HG02763 (cell line): ENCODE measurements around the gene ELMOD3.

Experiments
- ATAC-seq: cut with Tn5 transposase; IDR thresholded peaks from one replicate; pipeline ENCODE4 v1.9.1; 2021; ENCODE audit warnings: mild to moderate bottlenecking, moderate library complexity; ENCODE audit not compliant: unreplicated experiment

Gene ELMOD3

DNA sequence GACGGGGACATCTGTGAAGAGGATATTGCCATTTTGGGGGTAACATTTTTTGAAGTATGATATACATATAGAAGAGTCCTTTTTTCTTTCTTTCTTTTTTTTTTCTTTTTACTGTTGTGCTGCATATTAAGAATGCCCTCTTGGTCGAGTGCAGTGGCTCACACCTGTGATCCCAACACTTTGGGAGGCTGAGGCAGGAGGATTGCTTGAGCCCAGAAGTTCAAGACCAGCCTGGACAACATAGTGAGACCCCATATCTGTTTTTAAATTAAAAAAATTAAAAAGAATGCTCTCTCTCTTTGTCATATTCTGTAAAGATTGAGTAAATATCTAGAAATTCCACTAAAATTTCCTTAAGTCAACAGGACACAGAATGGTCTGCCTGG lies 67.5 kb downstream of the ELMOD3 start:
- no peak for ATAC-seq

DNA sequence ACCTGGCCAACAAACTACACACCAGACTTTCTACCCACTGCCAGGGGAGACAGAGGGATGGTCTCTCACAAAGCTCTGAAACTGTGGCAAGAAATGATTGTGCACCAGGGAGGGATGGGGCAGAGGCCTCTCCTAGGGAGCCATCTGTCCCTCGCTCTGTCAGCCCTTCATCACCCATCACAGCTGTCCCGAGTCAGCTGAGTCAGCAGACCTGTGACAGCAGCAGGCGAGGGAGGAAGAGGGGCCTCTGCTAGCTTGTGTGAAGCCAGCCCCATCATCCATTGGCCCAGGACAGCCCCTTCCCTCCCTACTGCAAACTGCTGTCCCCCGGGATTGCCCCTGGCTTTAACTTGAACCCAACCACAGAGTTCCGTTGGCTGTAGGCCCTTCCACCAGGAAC lies 69.0 kb downstream of the ELMOD3 start:
- no peak for ATAC-seq

DNA sequence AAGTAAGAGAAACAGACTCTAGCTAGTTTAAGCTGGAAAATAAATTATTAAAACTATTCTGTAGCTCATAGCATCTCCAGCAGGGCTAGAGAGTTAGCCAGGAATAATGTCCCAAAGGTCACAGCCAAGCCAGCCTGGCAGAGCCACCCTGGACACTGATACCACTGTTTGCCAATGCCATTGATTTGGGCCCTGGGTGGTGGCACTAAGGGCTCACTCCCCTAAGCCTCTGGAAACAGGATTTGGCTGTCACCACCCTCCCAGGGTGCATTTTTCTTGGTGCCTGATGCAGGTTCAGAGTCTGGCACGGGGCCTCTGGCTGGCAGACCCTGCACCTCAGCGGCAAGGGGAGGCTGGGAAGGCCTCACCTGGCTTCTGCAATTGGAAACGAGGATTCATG lies 71.0 kb downstream of the ELMOD3 start:
- ATAC-seq: no peak

DNA sequence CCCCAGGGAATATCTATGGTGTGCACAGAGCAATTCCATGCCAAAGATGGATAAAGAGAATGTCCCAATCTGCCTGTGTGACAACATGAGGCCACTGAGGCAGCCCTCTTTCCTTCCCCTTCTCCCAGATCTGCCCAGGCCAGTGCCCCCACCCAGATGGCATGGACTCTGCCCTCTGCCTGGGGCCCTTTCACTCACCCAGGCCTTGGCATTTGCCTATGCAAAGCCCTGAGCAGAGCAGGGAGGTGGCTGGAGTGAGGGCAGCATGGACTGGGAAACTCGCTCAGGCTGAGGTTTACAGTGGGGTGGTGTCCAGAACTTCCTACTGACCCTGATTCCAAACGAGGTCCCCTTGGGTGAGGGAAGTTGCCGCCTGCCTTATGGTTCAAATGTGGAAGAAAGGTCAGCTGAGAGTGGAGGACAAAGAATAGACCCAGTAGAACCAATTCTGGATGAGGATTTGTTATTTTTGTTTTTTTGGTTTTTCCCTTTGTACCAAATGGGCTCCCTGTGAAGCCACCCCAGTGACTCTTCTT lies 72.8 kb downstream of the ELMOD3 start:
- no peak for ATAC-seq

DNA sequence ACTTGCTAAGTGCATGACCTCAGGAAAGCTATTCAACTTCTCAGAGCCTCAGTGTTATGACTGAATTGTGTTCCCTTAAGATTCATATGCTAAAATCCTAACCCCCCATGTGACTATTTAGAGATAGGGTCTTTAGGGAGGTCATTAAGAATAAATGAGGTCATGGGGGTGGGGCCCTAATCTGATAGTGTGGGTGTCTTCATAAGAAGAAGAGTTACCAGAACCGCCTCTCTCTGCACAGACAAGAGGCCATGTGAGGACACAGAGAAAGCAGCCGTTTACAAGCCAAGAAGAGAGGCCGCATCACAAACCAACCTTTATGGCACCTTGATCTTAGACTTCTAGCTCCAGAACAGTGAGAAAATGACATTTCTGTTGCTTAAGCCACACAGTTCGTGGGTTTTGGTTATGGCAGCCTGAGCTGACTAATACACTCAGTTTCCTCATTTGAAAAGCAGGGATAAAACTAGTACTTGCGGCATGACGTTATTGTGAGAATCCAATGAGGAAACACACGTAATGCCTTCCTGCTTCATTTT lies 73.8 kb downstream of the ELMOD3 start:
- ATAC-seq: no peak

DNA sequence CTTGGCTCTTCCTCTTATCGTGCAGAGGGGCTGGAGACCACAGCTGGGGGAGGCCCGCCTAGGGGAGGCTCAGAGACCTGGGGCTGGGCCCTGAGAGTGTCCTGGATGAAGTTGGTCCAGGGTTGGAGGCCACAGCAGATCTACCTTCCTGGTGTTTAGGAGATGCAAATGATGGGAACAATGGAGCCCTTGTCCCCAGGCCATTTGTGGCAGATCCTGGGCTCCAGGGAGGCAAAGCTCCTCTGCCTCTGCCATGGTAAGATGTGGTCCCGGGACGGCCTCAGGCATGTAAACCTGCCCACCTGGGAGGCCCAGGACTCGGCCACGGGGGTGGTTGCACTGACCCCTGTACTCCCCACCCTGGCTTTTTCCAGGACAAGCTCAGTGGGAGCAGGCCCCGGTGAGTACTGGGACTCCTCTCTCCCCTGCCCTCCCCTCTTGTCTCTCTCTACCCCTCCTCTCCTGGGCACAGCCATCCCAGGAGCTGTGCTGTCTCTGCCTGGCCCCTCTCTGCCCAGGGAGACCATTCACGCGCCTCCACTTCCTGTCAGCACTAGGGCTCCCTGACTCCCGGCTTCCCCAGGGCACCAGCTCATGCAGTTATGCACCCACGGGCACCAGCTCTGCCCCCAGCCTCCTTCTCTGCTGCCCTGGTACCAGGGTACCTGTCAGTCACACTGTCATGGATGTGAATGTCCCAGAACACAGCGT lies 74.8 kb downstream of the ELMOD3 start:
- no peak for ATAC-seq

DNA sequence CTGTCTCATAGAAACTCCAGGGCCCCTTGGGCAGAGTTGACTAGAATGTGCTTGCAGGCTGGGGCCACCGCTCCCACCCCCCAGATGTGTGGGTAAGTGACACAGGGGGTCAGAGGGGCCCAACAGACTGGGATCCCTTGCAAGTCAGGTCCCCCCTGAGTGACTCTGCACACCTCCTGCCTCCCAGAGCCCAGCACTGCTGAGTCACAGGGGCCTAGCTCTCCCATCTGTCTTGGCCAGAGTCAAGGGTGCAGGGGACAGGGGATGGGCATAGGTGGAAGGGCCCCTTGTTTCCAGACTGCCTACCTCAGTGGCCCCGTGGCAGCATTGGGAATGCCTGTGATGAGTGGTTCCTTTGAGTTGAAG lies 75.3 kb downstream of the ELMOD3 start:
- ATAC-seq: no peak

DNA sequence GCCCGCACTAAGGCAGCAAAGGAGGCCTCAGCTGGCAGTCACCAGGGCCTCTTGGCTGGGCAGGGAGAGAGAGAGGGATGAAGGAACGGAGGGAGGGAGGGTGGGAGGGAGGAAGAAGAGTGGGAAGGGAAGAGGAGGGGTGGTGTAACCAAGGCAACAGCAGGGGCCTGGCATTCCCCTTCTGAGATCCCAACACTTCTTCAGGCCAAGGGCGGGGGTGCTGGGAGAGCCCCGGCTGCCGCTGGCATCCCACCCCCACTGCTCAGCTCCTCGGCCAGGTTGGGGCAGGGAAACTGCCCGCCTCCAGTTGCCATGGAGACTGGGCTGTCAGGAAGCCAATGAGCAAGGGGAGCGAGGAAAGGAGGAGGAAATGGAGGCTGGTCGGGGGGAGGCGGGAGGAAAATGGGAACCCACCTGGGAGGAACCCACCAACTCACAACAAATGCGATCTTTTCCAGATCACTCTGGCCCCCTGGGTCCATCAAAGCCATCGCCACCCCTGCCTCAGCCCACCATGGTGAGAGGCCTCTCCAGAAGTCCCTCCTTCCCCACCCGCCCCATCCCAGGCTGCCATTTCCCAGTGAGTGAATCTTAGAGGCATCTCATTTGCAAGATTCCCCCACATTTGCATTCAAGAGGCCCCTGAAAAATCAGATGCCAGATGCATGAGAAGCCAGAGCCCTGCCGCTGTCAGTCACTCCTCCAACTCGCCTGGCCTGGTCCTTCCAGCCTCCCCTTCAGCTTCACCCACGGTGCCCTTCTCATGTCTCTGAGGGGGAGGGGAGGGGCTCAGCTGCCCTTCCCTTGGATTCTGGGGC lies 76.4 kb downstream of the ELMOD3 start:
- ATAC-seq: no peak

DNA sequence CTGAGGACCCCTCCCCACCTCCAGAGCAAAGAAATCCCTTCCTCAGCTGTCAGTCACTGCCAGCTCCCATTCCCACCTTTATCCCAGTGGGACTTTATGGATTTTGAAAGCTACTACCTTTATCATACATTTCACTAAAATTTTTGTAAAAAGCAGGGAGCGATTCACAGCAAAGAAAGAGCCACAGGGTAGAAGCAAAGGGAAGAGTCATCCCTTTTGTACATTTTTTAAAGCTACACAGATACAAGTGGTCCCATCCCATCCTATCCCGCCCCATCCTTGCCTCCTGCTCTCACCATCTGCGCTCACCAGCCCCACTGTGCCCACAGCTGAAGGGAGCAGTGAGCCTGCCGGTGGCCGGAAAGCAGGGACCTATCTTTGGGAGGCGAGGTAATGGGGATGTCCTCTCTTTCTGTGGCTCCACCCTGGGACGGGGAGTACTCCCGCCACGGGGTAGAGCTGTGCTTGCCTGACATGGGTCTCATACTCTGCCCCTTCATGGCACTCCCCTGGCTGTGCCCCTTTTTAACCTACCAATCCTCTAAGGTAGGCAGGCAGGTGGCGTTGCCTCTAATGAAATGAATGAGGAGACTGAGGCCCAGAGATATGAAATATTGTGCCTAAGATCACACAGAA lies 77.1 kb downstream of the ELMOD3 start:
- no peak for ATAC-seq

DNA sequence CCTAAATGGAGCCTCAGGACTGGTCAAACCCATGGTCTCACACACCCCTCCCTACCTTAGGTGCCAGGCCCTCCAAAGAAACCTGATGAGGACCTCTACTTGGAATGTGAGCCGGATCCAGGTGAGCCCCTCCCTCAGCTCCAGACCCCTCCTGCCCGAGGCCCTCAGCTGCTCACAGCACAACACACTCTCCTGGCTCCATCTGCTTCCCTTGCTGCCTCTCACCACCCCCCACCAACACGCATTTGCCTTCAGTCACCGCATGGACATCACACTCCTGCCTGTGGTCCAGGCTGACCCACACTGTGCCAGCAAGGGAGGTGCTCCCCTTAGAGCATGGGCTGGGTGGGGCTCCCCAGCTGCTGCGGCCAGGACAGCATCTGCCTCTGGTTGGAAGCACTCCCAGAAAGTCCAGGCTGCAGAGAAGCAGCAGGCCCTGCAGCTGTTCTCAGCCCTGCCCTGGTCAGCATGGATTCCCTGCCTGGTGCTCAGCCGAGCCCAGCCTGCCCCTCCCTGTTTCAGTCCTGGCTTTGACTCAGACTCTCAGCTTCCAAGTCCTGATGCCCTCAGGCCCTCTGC lies 79.0 kb downstream of the ELMOD3 start:
- no peak for ATAC-seq

DNA sequence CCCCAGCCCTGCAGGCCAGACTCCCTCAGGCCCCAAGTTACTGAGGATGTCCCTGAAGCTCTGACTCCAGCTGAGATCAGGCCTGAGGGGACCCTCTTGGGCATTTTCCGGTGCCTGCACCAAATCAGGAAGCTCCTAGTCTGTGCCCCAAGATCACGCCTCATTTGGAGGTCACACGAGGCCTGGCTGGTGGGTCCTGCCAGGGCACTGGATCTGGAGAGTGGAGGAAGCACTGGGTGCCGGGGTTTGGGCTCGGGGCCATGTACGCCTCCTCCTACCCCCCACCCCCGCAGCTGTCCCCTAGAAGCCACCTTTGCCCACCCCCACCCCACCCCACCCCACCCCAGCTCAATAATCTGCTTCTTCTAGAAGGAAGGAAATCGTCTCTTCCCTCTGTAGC lies 80.1 kb downstream of the ELMOD3 start:
- ATAC-seq: no peak

DNA sequence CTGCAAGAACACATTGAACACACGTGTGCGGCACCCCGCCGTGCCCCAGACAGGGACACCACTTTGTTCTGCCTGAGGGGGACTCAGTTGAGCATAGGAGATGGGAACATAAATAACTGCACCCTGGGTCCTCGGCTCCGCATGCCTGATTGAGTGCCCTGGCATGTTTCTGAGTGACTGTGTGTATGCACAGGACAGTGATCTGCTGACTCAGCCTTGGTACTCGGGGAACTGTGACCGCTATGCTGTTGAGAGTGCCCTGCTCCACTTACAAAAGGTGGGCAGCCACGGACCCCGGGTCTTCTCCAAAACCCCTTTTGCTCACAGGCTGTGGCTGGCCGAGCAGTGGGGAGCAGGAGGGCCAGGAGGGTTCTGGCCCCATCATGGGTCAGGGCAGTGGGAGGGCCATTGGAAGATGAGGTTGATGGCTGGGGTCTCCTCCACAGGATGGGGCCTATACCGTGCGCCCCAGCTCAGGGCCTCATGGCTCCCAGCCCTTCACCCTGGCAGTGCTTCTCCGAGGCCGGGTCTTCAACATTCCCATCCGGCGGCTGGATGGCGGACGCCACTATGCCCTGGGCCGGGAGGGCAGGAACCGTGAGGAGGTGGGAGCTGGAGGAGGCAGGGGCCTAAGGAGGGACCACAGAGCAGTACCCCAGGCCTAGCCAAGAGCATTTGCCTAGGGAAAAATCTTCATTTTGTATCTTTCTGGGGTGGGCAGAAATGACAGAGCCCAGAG lies 80.8 kb downstream of the ELMOD3 start:
- no peak for ATAC-seq

DNA sequence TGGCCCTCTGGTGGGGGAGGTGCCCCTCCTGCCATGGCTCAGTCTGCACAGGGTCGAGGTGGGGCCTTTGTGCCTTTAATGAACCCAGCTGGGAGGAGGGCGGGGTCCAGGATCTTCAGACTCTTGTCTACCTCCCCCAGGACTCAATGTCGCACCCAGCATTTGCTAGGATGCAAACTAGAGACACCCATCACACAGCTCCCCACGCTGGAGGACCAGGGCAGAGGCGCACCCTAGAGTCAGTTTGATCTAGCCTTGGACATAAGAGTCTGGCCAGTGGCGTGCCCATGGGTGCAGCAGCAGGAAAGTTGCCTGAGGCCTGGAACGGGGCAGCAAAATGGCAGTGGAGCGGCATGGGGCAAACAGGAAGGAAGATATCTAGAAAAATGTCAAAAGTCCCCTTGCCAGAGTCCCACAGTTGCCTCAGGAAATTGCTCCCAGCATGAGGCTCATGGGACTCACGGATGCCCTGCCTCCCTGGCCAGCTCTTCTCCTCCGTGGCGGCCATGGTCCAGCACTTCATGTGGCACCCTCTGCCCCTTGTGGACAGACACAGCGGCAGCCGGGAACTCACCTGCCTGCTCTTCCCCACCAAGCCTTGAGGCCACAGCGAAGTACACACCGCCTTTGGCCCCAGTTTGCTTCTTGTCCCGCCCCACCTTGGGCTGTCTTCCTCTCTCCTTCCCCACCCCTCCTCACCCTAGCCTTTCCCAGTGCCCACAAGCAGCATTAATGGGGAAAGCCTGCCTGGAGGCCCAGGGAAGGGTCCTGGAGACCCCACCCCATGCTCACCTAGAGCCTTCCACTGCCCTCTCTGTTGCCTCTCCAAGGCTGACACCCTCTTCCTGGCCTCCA lies 81.6 kb downstream of the ELMOD3 start:
- no peak for ATAC-seq

DNA sequence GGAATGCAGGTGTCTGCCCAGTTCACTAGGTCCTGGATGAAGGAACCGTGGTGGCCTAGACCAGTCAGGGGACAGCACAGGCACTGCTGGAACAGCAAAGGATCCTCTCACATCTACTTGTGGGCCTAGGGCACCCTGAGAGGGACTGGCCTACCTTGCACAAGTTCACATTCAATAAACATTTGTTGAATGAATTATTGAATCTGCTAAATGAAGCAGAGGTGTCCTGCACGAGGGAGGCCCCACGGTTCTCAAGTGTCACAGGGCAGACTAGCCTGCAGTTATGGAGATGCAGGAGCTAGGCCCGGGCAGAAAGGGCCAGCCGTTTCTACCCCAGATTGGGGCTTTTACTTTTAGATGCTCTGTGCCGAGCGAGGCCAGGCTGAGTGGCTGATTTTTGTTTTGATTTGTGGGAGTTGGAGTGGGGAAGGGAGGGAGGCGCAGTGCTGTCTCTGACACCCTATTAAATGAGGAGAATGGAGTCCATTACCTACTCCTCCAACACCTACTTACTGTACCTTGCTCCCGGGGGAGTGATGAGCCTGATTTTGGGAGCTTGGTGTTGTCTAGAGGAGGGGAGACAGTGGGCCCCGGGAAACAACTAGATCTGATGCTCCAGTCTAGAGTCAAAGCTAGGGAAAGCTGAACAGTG lies 82.4 kb downstream of the ELMOD3 start:
- ATAC-seq: no peak

DNA sequence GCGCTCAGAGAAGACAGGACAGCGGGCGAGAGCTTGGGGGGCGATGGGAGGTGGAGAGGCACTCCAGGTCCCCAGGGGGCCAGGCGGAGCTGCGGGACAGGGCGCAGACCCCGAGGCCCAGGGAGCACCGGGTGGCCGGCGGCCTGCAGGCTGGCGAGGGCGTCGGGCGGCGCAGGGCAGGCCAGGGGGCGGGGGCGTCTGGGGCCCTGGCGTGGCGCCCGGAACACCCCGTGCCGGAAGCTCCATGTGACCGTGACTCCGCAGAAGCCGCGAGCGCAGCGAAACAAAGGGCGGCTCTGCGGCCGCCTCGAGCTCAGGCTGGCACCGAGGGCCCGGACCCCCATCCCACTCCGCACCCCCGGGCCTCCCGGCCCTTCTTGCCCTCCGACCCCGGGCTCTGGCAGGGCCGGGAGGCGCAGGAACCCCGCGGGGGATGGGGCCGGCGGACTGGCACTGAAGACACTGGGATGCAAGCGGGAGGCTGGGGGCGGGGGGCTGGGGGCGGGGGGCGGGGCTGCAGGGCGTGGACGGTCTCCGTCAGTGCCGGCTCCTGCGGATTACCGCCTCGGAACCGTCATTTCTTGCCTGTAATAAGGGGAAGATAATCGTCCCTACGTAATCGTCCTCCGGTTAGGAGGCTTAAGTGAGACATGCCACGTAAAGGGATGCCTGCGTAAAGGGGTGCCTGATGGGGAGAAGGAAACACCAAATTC lies 83.1 kb downstream of the ELMOD3 start:
- ATAC-seq: peak; percentile 83

DNA sequence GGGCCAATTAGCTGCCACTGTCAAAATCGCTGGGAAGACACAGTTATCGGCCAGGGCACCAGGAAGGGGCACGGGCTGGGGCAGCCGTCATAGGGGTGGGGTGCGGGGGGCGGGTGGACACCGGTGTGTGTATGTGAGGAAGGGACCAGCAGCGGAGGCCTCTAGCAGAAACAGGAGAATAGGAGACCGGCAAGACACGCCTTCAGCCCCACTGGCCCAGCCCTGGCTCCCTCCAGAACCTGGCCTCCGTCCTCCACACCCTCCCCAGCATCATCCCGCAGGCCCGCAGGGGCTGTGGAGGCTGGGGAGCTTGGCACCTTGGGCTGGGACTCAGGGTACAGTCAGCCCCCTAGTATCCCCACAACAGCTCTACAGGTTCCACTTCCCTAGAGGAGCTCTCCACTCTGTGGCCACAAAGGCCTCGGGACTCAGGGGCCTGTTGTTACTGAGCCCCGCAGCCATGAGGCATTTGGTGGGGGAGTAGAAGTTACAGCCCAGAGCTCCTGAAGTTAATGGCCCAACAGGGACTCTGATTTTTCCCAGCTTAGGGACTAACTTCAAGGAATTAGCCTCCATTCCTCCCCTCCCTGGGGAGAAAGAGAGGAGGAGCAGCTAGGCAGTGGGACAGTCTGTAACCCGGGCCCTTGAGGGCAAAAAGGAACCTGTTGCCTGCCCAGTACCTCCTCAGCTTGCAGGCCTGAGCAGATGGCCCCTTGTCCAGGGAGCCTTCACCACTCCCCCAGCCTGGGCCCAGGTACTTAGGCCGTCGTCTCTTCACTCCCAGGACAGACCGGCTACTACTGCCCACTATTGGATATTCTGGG lies 83.8 kb downstream of the ELMOD3 start:
- peak; percentile 3 for ATAC-seq

DNA sequence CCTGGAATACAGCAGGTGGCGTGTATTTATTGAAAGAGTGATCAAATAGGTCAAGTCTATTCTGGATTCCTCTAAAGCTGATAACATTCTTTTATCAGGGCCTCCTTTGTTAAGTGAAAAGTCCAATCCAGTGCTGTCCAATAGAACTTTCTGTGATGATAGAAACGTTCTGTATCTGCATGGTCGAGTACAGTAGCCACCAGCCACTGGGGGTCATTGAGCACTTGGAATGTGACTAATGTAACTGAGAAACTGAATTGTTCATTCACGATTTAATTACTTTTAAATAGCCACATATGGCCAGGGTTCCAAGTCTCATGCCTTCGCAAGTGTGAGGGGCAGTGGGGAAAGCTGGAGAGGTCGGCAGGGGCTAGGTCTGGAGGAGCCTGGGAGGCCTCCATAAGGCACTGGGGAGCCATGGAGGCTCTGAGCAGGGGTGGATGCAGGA lies 84.5 kb downstream of the ELMOD3 start:
- no peak for ATAC-seq
